Left lobe of liver (tissue), 2 donors: ENCODE results near the gene ERGIC1. TPM values are rescaled to one million over a fixed set of nuclear protein-coding genes. Genes with fewer than 3 reads are reported as not detected.

Source experiments
- ATAC-seq: fragments of 200-7000 bp; cut with Tn5 transposase; one replicate; pipeline ENCODE4 v1.9.1; 2020; ENCODE audit warnings: mild to moderate bottlenecking, moderate library complexity
- DNase-seq: peaks from one replicate; pipeline ENCODE4 v3.0.0-alpha.2; 2020; ENCODE audit warnings: low spot score
- total RNA-seq: library from RNA; stranded (reverse); gene quantifications from one replicate; pipeline ENCODE4 v1.2.1, GENCODE V29; 2021
- donor health status: DM: no; HTN: no; CAD: no; lungs with moderate emphysema.
- donor health status: DM: no; HTN: yes; CAD: no.

The ERGIC1 gene
- total RNA-seq, 1 donor from 2014 or later: 158 TPM

- ATAC-seq: no peak
These were observed 8.3 kb upstream of the ERGIC1 start for GRCh38 chr5:172825610-172826204.

GRCh38 chr5:172827841-172828240, 6.2 kb upstream of the ERGIC1 start:
- DNase-seq (no peak), ATAC-seq (no peak)

More at GRCh38 chr5:172825610-172826204, 8.3 kb upstream of the ERGIC1 start:
- DNase-seq: no peak

DNA sequence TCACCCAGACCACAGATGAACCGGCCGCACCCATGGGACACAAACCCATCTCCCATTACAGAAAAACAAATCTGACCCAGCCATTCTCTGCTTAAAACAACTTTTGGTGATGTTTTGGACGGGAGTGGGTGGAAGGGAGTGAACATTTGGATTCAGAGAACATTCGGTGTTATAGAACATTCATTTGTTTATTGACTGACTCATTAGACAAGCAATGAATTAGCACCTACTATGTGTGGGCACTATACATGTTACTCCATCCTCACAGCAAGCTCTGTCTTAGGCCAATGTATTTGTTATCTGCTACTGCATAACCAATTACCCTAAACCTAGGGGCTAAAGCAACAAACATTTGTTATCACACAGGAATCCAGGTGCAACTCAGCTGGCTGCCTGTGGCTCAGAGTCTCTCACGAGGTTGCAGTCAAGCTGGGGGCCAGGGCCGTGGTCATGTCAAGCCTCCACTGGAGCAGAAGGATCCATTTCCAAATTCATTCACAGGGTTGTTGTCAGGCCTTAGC, 5.1 kb upstream of the ERGIC1 start:
- ATAC-seq (no peak), DNase-seq (no peak)

DNA sequence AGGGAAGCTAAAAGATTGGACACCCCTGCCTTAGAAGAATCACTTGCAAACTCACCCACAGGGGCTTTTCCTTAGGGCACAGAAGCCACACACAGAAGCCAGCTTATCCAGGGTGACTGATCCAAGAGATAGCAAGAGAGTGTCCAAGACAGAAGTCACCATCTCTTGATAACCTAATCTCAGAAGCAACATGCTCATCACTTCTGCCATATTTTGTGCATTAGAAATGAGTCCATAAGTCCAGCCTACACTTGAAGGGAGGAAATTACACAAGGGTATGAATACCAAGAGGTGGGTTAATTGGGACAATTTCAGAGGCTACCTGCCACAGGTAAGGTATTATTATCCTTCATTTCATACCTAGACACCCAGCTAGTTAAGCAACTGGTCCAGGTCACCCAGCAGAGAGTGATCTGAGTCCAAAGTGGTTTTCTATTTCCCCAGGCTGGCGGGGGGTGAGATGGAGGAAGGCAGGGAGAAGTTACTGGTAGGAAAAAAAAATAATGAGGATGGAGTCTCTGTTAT, 3.7 kb upstream of the ERGIC1 start:
- no peak for DNase-seq
- no peak for ATAC-seq

GRCh38 chr5:172830876-172831662, 3.0 kb upstream of the ERGIC1 start:
- ATAC-seq: no peak

GRCh38 chr5:172832383-172833315, 1.4 kb upstream of the ERGIC1 start:
- peak; percentile 58 for ATAC-seq
- peak; percentile 93 for DNase-seq

More at GRCh38 chr5:172830876-172831662, 3.0 kb upstream of the ERGIC1 start:
- DNase-seq: no peak

GRCh38 chr5:172833372-172833685, 722 bp upstream of the ERGIC1 start:
- ATAC-seq: no peak
- no peak for DNase-seq

- ATAC-seq (peak; percentile 23), DNase-seq (peak; percentile 57)
These were observed 601 bp downstream of the ERGIC1 start for GRCh38 chr5:172834415-172835289.

GRCh38 chr5:172835290-172835993, 1.4 kb downstream of the ERGIC1 start:
- peak; percentile 53 for DNase-seq
- no peak for ATAC-seq

DNA sequence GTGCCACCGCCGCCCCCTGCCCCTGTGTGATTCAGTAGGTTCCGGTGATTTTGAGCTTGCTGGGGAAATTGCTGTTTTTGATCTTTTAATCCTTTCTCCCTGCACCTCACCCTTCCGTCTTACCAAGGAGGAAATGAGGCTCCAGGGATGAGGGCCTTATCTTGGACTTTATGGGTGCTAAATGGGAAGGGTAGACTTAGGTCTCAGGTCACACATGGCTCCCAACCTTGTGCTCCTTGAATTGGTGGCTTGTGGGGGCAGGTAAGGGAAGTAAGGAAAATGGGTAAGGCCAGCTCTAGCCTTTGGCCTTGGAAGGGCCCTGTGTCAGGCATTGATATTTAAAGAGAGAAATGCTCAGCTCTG, 1.9 kb downstream of the ERGIC1 start:
- no peak for DNase-seq
- no peak for ATAC-seq

GRCh38 chr5:172837640-172838039, 3.6 kb downstream of the ERGIC1 start:
- DNase-seq: peak; percentile 76
- ATAC-seq: no peak

DNA sequence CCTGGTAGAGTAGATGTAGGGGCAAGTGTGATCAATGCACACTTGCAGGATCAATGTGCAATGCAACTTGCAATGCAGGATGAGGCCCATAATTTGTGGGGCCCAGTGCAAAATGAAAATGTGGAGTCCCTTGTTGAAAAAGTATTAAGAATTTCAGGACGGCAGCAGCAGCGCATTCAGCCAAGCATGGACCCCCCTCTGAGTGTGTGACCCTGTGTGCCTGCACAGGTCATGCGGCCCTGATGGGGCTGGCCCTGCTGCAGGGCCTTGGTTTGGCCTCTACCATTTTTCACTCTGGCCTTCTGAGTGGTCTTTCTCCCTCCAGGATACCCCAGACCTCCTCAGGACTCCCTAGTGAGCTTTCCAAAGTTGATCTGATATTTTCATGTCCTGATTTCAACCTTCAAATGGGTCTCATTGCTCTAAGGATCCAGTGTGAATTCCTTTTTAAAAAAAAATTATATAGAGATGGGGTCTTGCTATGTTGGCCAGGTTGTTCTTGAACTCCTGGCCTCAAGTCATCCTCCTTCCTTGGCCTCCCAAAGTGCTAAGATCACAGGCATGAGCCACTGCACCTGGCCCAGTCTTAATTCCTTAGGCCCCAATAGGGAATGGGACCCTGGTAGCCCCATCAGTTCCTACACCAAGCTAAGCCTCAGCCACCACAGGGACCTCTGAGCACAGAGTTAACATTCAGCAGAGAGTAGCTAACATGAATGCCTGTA, 4.3 kb downstream of the ERGIC1 start:
- no peak for DNase-seq
- no peak for ATAC-seq

DNA sequence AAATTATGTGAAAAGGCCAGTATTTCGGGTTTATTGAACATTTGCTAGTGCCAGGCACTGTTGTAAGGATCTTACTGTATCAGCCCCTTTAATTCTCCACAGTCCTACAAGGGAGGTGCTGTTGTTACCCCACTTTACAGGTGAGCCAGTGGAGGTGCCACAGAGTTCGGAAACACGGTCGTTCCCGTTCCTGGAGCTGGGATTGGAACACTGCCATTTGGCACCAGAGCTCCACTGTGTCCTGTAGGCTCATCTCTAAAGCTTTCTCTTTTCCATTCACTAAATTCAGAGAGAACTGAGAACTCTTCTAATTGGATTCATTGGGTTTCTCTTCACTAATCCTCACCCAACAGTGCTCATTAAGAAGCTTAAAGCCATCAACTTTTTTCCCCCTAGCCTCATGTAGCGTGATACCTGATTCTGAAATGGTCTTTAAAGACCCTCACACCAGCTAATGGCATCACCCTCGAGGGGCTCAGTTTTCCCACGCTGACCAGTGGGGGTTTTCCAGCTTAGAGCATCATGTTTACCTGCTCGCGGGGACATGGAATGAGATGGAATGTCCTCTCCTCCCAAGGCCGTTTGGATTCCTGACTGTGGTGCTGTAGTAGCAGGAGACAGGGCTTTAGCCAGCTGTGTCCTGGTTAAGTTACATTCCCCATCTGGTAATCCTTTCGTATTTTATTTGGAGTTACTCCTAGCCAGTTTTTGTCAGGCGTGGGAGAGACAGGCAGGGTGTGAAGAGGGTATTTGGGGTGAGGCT, 5.8 kb downstream of the ERGIC1 start:
- DNase-seq (peak; percentile 84), ATAC-seq (peak; percentile 73)

GRCh38 chr5:172840432-172841154, 6.5 kb downstream of the ERGIC1 start:
- ATAC-seq (no peak), DNase-seq (no peak)

GRCh38 chr5:172841256-172841655, 7.2 kb downstream of the ERGIC1 start:
- DNase-seq (no peak), ATAC-seq (no peak)

DNA sequence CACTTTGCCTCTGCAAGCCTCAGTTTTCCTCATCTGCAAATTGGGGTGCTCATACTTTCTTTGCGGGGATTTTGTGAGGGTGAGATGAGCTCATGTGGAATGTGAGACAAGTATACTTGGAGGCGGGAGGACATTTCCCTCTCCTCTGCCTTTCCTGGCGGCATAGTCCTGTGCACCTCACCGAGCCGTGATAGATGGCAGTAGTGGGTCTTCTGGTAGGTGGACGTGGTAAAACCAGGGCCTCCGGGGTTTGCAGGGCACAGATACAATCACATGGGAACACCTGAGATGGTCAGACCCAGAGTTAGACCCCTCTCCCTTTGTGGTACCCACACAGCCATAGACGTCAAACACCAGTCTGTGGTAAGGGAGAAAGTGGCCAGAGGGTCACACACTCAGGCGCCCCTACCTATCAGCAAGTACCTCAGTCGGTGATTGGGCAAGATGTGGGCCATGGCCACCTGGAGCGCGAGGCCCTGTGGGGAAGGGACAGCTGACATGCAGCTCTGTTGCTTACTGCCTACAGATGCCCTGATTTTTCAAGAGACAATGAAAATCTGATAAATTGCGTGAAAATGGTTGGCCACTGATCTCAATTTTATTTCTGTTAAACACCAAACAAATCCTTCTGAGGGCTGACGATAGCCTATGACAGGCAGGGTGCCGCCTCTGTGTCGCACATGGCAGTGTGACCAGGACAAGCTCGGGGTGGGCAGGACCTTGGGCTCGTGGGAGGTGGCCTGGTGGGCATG, 9.9 kb downstream of the ERGIC1 start:
- ATAC-seq (no peak), DNase-seq (no peak)

DNA sequence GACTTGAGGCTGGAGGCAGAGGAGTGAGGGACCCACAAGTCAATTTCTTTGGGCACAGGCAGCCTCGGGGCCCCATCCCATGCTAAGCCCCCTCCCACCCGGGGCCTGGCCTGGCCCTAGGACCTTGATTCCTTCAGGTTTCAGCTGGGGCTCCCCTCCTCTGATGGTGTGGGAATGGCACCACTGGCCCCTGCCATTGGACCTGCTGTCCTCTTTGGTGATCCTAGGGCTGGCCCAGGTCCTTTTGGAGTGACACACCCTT, 10.5 kb downstream of the ERGIC1 start:
- no peak for DNase-seq
- ATAC-seq: no peak
